ENCODE measurements around the gene SNTG2. TPM values are rescaled to one million over a fixed set of nuclear protein-coding genes. Genes with fewer than 3 reads are reported as not detected.

SNTG2 gene
- polyA plus RNA-seq, 4 donors, result 2.0 to 2.7 (median 2.2) TPM

DNA sequence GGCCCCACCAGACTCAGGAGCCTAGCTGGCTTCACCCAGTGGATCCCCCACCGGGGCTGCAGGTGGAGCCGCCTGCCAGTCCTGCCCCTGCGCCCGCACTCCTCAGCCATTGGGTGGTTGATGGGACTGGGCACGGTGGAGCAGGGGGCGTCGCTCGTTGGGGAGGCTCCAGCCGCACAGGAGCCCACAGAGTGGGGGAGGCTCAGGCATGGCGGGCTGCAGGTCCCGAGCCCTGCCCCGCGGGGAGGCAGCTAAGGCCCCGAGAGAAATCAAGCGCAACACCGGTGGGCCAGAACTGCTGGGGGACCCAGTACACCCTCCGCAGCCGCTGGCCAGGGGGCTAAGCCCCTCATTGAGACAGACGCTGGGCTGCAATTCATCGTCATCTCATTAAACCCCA, 184.0 kb downstream of the SNTG2 start:
- DNase-seq (ENCODE audit: low read depth in 4 of 4, low spot score in 3 of 4), result no peak

- DNase-seq (ENCODE audit: low read depth in 4 of 4, low spot score in 3 of 4), result no peak
These were observed 185.4 kb downstream of the SNTG2 start for GRCh38 chr2:1136067-1136466.

DNA sequence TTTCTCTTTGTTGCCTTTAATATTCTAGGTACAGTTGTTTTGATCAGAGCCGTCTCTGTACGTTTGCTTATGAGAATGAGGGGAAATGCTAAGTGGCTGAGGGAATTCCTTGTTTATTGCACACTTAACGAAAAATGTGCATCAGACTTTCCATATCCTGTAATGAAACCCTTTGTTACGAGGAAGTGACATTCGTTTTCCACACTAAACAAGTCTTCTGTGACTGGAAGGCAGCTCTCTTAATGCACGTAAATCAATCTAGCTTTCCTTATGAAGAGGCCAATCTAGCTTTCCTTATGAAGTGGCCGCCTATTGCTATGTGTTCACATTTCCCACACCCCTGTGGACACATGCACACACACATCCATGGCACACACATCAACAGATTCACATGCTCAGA, 186.2 kb downstream of the SNTG2 start:
- no peak for DNase-seq (ENCODE audit: low read depth in 4 of 4, low spot score in 3 of 4)

- DNase-seq (ENCODE audit: low read depth in 4 of 4, low spot score in 3 of 4), result no peak
These were observed 186.6 kb downstream of the SNTG2 start for GRCh38 chr2:1137264-1137663.

DNA sequence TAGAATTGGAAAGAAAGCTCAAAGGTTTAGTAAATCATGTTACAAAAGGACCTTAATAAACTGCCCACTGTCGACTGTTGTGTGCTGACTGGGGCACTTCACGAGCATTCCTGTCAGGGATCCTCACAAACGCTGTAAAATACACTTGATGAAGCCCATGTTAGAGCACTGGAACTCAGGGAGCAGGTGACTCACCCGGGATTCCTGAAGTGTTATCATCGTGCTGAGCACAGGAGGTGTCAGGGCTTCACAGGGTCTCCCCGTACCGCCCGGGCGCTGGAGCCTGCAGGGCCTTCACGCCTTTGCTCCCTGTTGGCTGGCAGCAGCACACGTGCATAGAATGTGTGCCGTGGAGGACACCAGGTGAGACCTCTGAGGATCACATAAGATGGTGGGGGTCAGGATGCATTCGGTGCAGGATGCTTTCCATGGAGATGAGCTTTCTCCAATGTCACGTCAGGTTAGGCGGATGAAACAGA, 187.3 kb downstream of the SNTG2 start:
- DNase-seq (ENCODE audit: low read depth in 4 of 4, low spot score in 3 of 4), result no peak

DNA sequence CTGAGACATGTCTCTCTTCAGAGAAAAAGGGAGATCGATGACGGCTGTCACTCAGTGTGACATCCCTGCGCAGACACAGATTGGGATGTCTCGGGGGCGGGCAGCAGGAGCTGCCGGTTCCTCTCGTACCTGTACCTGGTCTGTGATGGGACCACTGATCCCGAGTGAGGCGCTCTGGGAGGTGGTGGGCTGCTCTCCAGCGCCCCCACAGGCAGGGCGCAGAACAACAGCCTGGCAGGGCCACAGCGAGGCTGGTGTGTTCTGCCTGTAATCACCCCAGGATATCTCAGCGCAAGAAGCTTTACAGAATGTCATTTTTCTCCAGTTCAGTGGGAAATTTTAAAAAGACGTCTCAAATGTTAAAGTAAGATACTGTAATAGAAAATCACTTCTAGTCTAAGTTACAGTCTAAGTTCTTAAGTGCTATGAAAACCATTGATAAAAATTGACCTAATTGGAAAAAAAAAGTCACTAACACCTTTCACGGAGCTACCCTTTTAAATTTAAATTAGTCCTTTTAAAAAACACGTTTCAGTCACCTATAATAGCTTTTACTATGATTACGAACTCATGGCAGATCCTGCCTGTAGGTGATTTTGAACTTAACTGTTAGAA, 189.8 kb downstream of the SNTG2 start:
- DNase-seq (ENCODE audit: low read depth in 4 of 4, low spot score in 3 of 4), result no peak

DNA sequence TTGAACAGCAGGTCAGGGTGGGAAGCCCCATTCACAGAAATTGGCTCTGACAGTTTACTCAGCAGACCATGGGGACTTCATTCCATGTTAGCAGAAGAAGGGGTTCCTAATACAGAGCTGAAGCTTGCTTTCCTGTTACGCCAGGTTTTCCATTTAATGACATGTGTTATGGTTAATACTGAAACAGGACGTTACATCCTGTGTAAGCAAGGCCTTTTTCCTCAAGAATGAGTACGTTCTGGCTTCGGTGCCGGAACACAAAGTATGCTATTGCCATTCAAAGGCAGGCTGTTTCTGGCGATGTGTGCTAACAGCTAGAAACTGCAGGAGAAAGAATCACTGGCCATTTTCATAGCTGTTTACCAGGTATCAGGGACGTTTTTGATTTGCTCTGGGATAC, 190.4 kb downstream of the SNTG2 start:
- DNase-seq (ENCODE audit: low read depth in 4 of 4, low spot score in 3 of 4), result no peak

GRCh38 chr2:1143129-1143528, 192.5 kb downstream of the SNTG2 start:
- DNase-seq (ENCODE audit: low read depth in 4 of 4, low spot score in 3 of 4), result no peak

- DNase-seq (ENCODE audit: low read depth in 4 of 4, low spot score in 3 of 4), result no peak
These were observed 197.4 kb downstream of the SNTG2 start for GRCh38 chr2:1147873-1148612.

DNA sequence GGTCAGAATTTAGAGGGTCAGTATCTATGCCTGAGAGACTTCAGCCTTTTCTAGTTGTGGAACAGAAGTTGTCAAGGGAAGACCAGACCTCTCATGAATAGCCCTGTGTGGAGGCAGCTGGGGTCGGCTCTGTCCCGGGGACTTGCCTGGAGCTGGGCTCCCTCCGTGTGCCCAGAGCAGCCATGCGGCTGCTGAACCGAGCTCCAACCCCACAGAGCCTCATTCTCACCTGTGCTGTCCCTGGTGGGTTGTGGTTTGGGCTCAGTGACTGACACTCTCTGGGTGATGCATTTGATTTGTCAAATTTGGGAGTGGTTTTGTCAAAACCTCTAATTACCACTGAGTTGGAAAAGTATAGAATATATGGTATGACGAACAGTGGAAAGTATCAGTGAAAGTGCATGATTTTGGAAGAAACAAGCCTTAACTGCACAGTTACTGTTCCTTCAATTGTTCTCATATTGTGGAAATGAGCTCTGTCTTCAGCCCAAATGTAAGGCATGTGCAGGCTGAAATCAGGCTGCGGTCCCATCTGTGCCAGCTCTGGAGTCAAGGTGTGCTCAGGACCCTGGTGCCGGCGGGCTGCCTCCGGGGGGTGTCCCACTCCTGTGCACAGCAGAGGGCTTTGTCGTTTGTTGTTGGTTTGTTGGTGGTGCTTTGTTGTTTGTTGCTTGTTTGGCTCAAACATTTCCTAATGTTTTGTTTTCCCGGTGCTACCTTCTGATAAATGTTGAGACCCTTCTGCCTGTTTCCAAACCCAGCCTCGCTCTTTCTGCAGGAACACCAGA, 200.3 kb downstream of the SNTG2 start:
- no peak for DNase-seq (ENCODE audit: low read depth in 4 of 4, low spot score in 3 of 4)

DNA sequence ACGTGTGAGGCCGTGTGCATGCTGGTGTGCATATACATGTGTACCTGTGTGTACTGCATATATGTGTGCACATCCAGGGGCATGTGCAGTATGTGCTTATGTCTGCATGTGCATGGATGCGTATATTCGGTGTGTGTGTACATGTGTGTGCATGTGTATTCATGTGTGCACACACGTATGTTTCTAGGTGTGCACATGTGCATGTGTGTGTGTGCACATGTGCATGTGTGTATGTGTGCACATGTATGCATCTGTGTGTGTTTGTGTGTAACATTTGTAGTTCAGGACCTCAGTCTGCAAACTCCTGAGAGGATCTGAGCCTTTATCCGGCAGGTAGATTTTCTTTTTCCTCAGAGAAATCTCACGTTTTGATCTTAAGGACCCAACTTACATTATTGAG, 201.7 kb downstream of the SNTG2 start:
- no peak for DNase-seq (ENCODE audit: low read depth in 4 of 4, low spot score in 3 of 4)

GRCh38 chr2:1153920-1154319, 203.3 kb downstream of the SNTG2 start:
- no peak for DNase-seq (ENCODE audit: low read depth in 4 of 4, low spot score in 3 of 4)

DNA sequence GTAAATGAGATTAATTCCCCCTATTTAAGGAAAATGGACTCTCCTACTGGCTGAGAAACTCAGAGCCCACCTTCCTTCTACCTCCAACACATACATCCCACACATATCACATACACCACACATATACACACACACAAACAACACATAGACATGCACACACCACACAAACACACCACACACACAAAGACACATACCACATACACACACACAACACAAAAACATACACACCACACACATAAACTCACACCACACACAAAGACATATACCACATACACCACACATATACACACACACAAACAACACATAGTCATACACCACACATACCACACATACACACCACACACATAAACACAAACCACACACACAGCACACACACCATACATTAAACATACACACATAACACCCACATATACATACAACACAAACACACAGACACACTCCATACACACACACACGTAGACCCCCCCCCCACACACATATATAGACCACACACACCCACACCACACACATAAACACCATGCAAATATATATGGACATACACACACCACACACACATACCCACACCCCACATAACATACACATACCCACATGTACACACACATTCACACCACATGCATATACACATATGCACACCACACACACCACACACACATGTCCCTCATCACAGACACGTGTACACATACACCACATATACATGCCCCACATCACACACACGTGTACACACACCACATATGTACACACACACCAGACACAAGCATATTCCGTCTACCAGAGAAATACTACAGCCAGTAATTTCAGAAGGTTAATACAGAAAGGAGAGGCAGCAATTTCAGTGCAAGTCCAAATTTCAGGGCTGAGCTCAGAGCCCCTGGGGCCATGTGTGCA, 204.3 kb downstream of the SNTG2 start:
- no peak for DNase-seq (ENCODE audit: low read depth in 4 of 4, low spot score in 3 of 4)

DNA sequence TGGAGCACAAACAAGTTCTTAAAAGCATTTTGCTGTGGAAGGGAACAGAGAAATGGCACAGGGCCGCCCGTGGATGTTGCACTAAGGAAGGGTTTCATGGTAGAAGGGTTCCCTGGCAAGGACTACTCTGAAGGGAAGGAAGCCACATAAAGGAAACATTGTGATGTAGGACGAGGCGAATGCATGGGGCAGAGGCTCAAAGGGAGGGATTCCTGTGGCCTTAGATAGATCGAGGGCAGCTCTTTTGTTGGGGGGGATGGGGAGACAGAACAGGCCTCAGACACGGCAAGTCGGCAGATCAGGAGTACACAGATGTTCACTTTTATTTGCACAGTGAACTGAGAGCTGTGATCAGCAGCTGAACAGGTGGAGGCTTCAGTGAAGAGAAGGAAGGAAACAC, 205.4 kb downstream of the SNTG2 start:
- no peak for DNase-seq (ENCODE audit: low read depth in 4 of 4, low spot score in 3 of 4)

DNA sequence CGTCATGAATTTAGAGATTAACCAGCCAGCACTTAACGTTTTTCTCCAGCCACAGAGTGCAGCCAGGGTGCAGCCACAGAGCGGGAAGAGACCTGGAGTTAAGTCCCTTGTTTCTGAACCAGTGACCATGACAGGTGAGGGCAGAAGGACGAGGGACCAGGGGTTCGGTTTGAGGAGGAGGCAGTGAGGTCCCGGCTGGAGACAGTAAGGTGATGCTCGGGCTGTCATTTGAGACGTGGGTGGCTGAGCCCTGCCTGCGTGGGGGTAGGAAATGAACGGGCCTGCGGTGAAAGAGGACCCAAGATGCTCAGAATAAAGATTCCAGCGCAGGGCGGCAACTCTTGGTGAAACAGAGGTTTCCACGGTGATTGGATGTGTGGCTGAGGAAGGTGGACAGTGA, 205.9 kb downstream of the SNTG2 start:
- no peak for DNase-seq (ENCODE audit: low read depth in 4 of 4, low spot score in 3 of 4)

GRCh38 chr2:1157107-1157506, 206.5 kb downstream of the SNTG2 start:
- DNase-seq (ENCODE audit: low read depth in 4 of 4, low spot score in 3 of 4), result no peak

DNA sequence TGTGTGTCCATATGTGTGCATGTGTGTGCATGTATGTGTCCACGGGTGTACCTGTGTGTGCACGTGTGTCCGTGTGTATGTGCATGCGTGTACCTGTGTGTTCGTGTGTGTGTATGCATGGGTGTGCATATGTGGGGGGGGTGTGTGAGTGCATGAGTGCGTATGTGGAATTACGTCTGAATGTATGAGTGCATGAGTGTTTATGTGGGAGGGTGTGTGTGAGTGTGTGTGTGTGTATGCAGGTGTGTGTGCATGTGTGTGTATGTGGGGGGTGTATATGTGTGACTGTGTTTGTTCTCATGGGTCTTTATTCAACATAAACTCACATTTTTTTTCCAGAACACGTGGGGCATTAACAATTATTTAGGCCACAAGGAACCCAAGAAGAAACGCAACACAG, 208.4 kb downstream of the SNTG2 start:
- no peak for DNase-seq (ENCODE audit: low read depth in 4 of 4, low spot score in 3 of 4)

DNA sequence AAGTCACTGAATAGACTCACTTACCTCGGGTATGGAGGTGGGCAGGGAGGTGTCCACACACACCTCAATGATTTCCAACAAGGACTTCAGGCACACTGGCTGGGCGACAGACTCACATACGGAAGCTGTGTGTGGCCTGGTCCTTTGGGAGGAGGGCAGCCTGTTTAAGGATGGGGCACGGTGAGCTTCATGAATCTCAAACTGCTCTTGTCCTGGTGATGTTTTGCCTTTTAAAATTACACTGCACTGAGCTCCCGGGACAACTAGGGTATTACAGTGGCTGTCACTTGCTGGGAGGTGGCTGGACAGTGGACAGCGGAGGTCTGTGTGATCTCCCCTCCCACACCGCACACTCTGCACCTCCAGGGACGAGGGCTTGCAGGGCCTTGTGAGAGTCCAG, 211.6 kb downstream of the SNTG2 start:
- no peak for DNase-seq (ENCODE audit: low read depth in 4 of 4, low spot score in 3 of 4)

GRCh38 chr2:1162768-1163584, 212.3 kb downstream of the SNTG2 start:
- no peak for DNase-seq (ENCODE audit: low read depth in 4 of 4, low spot score in 3 of 4)

DNA sequence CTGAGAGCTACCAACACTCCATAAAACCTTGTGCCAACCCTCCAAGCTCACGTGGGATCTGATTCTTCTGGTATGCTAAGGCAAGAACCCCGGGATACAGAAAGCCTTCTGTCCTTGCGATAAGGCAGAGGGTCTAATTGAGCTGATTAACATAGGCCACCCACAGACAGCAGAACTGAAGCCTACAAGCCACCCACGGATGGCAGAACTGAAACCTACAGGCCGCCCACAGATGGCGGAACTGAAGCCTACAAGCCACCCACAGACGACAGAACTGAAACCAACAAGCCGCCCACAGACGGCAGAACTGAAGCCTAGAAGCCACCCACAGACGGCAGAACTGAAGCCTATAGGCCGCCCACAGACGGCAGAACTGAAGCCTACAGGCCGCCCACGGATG, 216.3 kb downstream of the SNTG2 start:
- DNase-seq (ENCODE audit: low read depth in 4 of 4, low spot score in 3 of 4), result no peak
